ENCODE data around the gene FAM110A.
A peak's percentile ranks its signal among the peaks of the same experiment; 100 is the strongest.
"Not testable (repeated sequence)": the region's sequence is repeated elsewhere in the genome, so short reads cannot be mapped to it uniquely, and the experiment has no call there.

The FAM110A gene

GRCh38 chr20:833450-834150, at the start of gene FAM110A:
Gene FAM110A, plus strand, starts transcription at chr20:833715. Its CDS starts 11,090 bp downstream, at chr20:844805.
- peak within 1 kb of the TSS; percentile 87 for H3K27ac ChIP-seq
- peak; percentile 60 for DNase-seq (ENCODE audit: low read depth, low spot score)

GRCh38 chr20:787825-788224, 45.7 kb upstream of the FAM110A start:
- no peak overlapping the region for H3K27ac ChIP-seq
- DNase-seq (ENCODE audit: low read depth, low spot score): no peak

GRCh38 chr20:791056-791455, 42.5 kb upstream of the FAM110A start:
- no peak for DNase-seq (ENCODE audit: low read depth, low spot score)
- H3K27ac ChIP-seq: no peak overlapping the region

GRCh38 chr20:792248-792647, 41.3 kb upstream of the FAM110A start:
- H3K27ac ChIP-seq: no peak overlapping the region
- no peak for DNase-seq (ENCODE audit: low read depth, low spot score)

GRCh38 chr20:796921-797320, 36.6 kb upstream of the FAM110A start:
- DNase-seq (ENCODE audit: low read depth, low spot score): no peak

GRCh38 chr20:798746-799145, 34.8 kb upstream of the FAM110A start:
- not testable (repeated sequence) for DNase-seq (ENCODE audit: low read depth, low spot score); H3K27ac ChIP-seq

More at GRCh38 chr20:796921-797320, 36.6 kb upstream of the FAM110A start:
- no peak overlapping the region for H3K27ac ChIP-seq

- DNase-seq (ENCODE audit: low read depth, low spot score); H3K27ac ChIP-seq: not testable (repeated sequence)
Measured at GRCh38 chr20:800026-800425, 33.5 kb upstream of the FAM110A start.

GRCh38 chr20:801678-802077, 31.8 kb upstream of the FAM110A start:
- no peak for DNase-seq (ENCODE audit: low read depth, low spot score)
- no peak overlapping the region for H3K27ac ChIP-seq

- no peak for DNase-seq (ENCODE audit: low read depth, low spot score)
Measured at GRCh38 chr20:805713-806112, 27.8 kb upstream of the FAM110A start.

GRCh38 chr20:811776-812434, 21.6 kb upstream of the FAM110A start:
- not testable (repeated sequence) for DNase-seq (ENCODE audit: low read depth, low spot score); H3K27ac ChIP-seq

More at GRCh38 chr20:805713-806112, 27.8 kb upstream of the FAM110A start:
- no peak overlapping the region for H3K27ac ChIP-seq

GRCh38 chr20:812435-812814, 21.1 kb upstream of the FAM110A start:
- not testable (repeated sequence) for H3K27ac ChIP-seq

GRCh38 chr20:813390-813789, 20.1 kb upstream of the FAM110A start:
- DNase-seq (ENCODE audit: low read depth, low spot score): no peak
- no peak overlapping the region for H3K27ac ChIP-seq

More at GRCh38 chr20:812435-812814, 21.1 kb upstream of the FAM110A start:
- DNase-seq (ENCODE audit: low read depth, low spot score): not testable (repeated sequence)

GRCh38 chr20:815226-815625, 18.3 kb upstream of the FAM110A start:
- H3K27ac ChIP-seq: no peak overlapping the region
- DNase-seq (ENCODE audit: low read depth, low spot score): no peak

GRCh38 chr20:815914-816606, 17.5 kb upstream of the FAM110A start:
- DNase-seq (ENCODE audit: low read depth, low spot score): no peak

GRCh38 chr20:818001-818664, 15.4 kb upstream of the FAM110A start:
- DNase-seq (ENCODE audit: low read depth, low spot score): no peak
- H3K27ac ChIP-seq: no peak overlapping the region

More at GRCh38 chr20:815914-816606, 17.5 kb upstream of the FAM110A start:
- H3K27ac ChIP-seq: no peak overlapping the region

- H3K27ac ChIP-seq: no peak overlapping the region
- DNase-seq (ENCODE audit: low read depth, low spot score): no peak
Measured at GRCh38 chr20:819680-820322, 13.7 kb upstream of the FAM110A start.

GRCh38 chr20:820323-820953, 13.1 kb upstream of the FAM110A start:
- no peak for DNase-seq (ENCODE audit: low read depth, low spot score)
- H3K27ac ChIP-seq: no peak overlapping the region

- H3K27ac ChIP-seq: no peak overlapping the region
Measured at GRCh38 chr20:821046-821730, 12.3 kb upstream of the FAM110A start.

GRCh38 chr20:821731-822065, 11.8 kb upstream of the FAM110A start:
- no peak for DNase-seq (ENCODE audit: low read depth, low spot score)
- H3K27ac ChIP-seq: no peak overlapping the region

More at GRCh38 chr20:821046-821730, 12.3 kb upstream of the FAM110A start:
- no peak for DNase-seq (ENCODE audit: low read depth, low spot score)

Data from epithelial cell of prostate (primary cell).